Activated naive CD8-positive, alpha-beta T cell treated with anti-CD3 and anti-CD28 coated beads, Interleukin-2, amount 10 ng/mL, durations not matched to agents 7 days and 5 days (primary cell): ENCODE data around the gene EIF2AK2. TPM values are rescaled to one million over a fixed set of nuclear protein-coding genes. Genes with fewer than 3 reads are reported as not detected.

ENCODE experiments used
- ATAC-seq: fragments of 150-1000 bp; cut with Tn5 transposase; one replicate; pipeline ENCODE4 v1.10.0; 2021; ENCODE audit warnings: low read depth, moderate library complexity
- POLR2A ChIA-PET: fragments of 350-600 bp; sonication (Branson Sonifier 250); formaldehyde crosslinking; loops from one replicate; lab custom pipeline; 2021; ENCODE audit warnings: antibody characterized with exemption; lab: Charles Lee
- DNase-seq: peaks from one replicate; pipeline ENCODE4 v3.0.0; 2021
- H3K27ac Mint-ChIP-seq: one replicate; pipeline ENCODE4 v1.8.0; 2022; ENCODE audit warnings: mild to moderate bottlenecking, mixed read lengths
- H3K27me3 Mint-ChIP-seq: one replicate; pipeline ENCODE4 v1.8.0; 2022; ENCODE audit warnings: mild to moderate bottlenecking, moderate library complexity, mixed read lengths
- H3K36me3 Mint-ChIP-seq: one replicate; pipeline ENCODE4 v1.8.0; 2021; ENCODE audit warnings: mild to moderate bottlenecking, mixed read lengths
- H3K4me1 Mint-ChIP-seq: one replicate; pipeline ENCODE4 v1.8.0; 2021; ENCODE audit warnings: mixed read lengths
- H3K4me3 Mint-ChIP-seq: one replicate; pipeline ENCODE4 v1.8.0; 2022; ENCODE audit warnings: mild to moderate bottlenecking, moderate library complexity, mixed read lengths
- H3K9me3 Mint-ChIP-seq: one replicate; pipeline ENCODE4 v1.8.0; 2021; ENCODE audit warnings: mixed read lengths
- total RNA-seq, 2 experiments: library from RNA; stranded (reverse); gene quantifications; one replicate each; pipeline ENCODE4 v1.2.3, GENCODE V29; 2021

EIF2AK2 gene
- total RNA-seq, 2 experiments from 2014 or later: 101 to 121 TPM

DNA sequence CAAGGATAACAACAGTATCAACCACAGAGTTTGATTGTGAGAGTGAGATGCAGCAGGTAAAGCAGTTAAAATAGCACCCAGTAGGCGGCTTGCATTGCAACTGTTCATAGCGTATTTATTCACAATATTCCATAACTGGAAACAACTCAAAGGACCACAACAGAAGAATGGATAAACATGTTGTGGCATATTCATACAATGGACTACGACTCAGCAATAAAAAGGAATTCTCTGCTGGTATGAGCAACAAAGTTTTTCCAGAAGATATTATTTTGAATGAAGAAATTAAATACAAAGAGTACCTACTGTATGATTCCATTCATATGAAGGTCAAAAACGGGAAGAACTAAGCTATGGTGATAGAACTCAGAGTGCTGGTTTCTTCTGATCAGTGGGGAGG is 47.3 kb downstream of the EIF2AK2 start:
- no peaks in the 10 kb centered on the region for H3K9me3 Mint-ChIP-seq
- no peaks in the 10 kb centered on the region for H3K27me3 Mint-ChIP-seq
- H3K4me1 Mint-ChIP-seq: peaks cover 4% of the 10 kb centered on the region
- H3K4me3 Mint-ChIP-seq: no peak overlapping the region
- peaks cover 36% of the 10 kb centered on the region for H3K36me3 Mint-ChIP-seq
- no peak for DNase-seq
- POLR2A ChIA-PET: no interaction called here
- no peak for ATAC-seq
- H3K27ac Mint-ChIP-seq: no peak overlapping the region

GRCh38 chr2:37105150-37105549 is 51.6 kb downstream of the EIF2AK2 start:
- Mint-ChIP-seq H3K36me3 (peaks cover 26% of the 10 kb centered on the region), H3K27ac (no peak overlapping the region), H3K9me3 (no peaks in the 10 kb centered on the region), H3K27me3 (no peaks in the 10 kb centered on the region), H3K4me1 (peaks cover 2% of the 10 kb centered on the region), H3K4me3 (no peak overlapping the region)
- POLR2A ChIA-PET: no interaction called here
- ATAC-seq (no peak), DNase-seq (no peak)

- POLR2A ChIA-PET: no interaction called here
- Mint-ChIP-seq H3K4me3 (no peak overlapping the region), H3K9me3 (no peaks in the 10 kb centered on the region)
These were observed 52.6 kb downstream of the EIF2AK2 start for GRCh38 chr2:37104178-37104577.

GRCh38 chr2:37102588-37102987 is 54.2 kb downstream of the EIF2AK2 start:
- H3K4me1 Mint-ChIP-seq: peaks cover 4% of the 10 kb centered on the region
- ATAC-seq (no peak), DNase-seq (no peak)
- H3K36me3 Mint-ChIP-seq: peaks cover 18% of the 10 kb centered on the region
- no peaks in the 10 kb centered on the region for H3K27me3 Mint-ChIP-seq
- H3K9me3 Mint-ChIP-seq: no peaks in the 10 kb centered on the region
- H3K4me3 Mint-ChIP-seq: no peak overlapping the region
- no peak overlapping the region for H3K27ac Mint-ChIP-seq
- POLR2A ChIA-PET: no interaction called here

More at GRCh38 chr2:37104178-37104577, 52.6 kb downstream of the EIF2AK2 start:
- Mint-ChIP-seq H3K4me1 (peaks cover 4% of the 10 kb centered on the region), H3K27ac (no peak overlapping the region), H3K27me3 (no peaks in the 10 kb centered on the region), H3K36me3 (peaks cover 30% of the 10 kb centered on the region)
- ATAC-seq: no peak
- no peak for DNase-seq

GRCh38 chr2:37100054-37100453 is 56.7 kb downstream of the EIF2AK2 start:
- peaks cover 17% of the 10 kb centered on the region for H3K36me3 Mint-ChIP-seq
- no peak overlapping the region for H3K4me3 Mint-ChIP-seq
- DNase-seq: no peak
- peaks cover 4% of the 10 kb centered on the region for H3K4me1 Mint-ChIP-seq
- no peak for ATAC-seq
- H3K27me3 Mint-ChIP-seq: no peaks in the 10 kb centered on the region
- H3K27ac Mint-ChIP-seq: no peak overlapping the region
- no peaks in the 10 kb centered on the region for H3K9me3 Mint-ChIP-seq
- POLR2A ChIA-PET: no interaction called here

DNA sequence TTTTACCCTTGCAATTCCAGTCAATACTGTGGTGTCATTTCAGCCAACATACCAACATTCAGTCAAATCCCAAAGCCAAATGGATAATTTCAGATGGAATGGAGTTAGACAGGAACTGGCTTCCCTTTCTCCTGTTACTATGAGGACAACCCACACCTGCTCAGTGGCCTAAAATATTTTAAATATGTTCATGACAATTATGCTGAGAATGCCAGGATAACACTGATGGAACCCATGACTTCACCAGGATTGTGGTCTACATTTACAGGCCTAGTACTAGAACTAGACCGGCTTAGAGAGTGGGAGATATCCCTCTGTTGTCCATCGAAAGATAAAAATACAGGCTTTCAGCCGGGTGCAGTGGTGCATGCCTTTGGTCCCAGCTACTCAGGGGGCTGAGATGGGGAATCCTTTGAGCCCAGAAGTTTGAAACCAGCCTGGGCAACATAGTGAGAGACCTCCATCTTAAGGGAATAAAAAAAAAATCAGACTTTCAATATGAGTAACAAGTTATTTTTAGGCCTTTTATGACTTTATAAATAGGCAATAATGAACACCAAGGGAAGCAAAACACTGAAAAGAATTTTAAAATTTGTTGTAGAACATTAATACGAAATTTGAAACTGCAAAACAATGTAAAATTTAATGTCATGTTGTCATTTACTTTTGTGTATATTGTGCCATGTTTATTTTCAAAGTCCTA is 58.2 kb downstream of the EIF2AK2 start:
- DNase-seq (no peak), ATAC-seq (no peak)
- Mint-ChIP-seq H3K4me1 (peaks cover 4% of the 10 kb centered on the region), H3K27ac (no peak overlapping the region), H3K4me3 (no peak overlapping the region), H3K27me3 (no peaks in the 10 kb centered on the region), H3K36me3 (peaks cover 21% of the 10 kb centered on the region), H3K9me3 (no peaks in the 10 kb centered on the region)
- POLR2A ChIA-PET: no interaction called here

DNA sequence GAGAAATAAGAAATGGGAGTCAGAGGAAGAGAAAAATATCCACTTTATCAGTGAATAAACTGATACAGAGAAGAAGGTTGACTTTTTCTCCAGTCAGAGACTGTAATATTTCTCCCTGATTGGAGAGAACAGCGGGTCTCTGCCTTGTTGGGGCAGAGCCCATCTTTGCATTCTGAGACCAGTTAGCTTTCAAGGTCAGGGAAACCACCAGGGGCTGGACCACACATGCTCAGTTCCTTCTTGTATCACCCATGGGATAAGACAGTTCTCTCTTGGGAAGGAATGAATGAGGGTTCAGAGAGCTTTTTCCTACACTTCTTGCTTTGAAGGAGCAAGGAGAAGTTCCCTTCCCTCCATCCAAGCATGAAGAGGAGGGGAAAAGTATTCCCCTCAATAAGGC is 60.2 kb downstream of the EIF2AK2 start:
- POLR2A ChIA-PET: no interaction called here
- H3K27me3 Mint-ChIP-seq: no peaks in the 10 kb centered on the region
- peaks cover 4% of the 10 kb centered on the region for H3K4me1 Mint-ChIP-seq
- H3K36me3 Mint-ChIP-seq: peaks cover 23% of the 10 kb centered on the region
- ATAC-seq (no peak), DNase-seq (no peak)
- no peaks in the 10 kb centered on the region for H3K9me3 Mint-ChIP-seq
- no peak overlapping the region for H3K4me3 Mint-ChIP-seq
- no peak overlapping the region for H3K27ac Mint-ChIP-seq

DNA sequence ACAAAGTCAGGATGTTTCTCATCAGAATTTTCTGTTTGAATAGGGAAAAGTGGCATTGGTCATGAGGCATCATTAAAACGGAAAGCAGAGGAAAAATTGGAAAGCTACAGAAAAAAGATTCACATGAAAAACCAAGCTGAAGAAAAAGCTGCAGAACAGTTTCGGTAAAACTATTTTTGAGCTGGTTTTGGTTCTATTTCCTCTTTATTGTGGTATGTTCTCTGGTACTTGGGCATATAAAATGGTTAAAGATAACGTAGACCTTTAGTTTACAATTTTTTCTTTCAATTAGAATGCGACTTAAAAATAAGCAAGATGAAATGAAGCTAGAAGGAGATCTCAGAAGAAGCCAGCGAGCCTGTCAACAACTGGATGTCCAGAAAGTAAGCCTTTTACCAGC is 64.9 kb downstream of the EIF2AK2 start:
- POLR2A ChIA-PET: interaction anchor here (0.6 kb wide), 1 partner anchor 119 kb away, joined by 3 read pairs; no protein-coding TSS in a partner anchor
- Mint-ChIP-seq H3K27me3 (no peaks in the 10 kb centered on the region), H3K9me3 (no peaks in the 10 kb centered on the region), H3K36me3 (peaks cover 19% of the 10 kb centered on the region), H3K27ac (no peak overlapping the region), H3K4me3 (no peak overlapping the region), H3K4me1 (peaks cover 4% of the 10 kb centered on the region)
- no peak for DNase-seq
- ATAC-seq: no peak

DNA sequence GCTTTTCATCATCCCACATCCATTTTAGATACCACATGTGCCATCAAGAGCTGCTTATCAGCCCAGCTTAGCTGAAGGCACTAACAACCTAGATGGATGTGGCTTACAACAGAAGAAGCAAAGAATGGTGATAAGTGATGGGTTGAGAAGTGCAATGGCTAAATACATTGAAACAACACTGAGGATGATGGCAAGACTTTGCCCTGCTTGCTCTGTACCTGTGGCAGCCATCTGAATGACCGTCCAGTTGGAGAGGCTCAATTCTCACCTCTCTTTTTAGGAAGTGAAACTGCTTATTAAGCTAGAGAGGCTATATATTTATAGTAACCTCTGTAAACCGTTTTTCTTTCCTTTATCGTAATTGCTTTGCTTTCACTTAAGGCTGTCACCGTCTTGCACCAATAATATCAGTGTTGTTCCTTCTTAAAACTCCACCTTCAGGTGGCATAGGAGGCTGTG is 66.7 kb downstream of the EIF2AK2 start:
- POLR2A ChIA-PET: no interaction called here
- peaks cover 4% of the 10 kb centered on the region for H3K4me1 Mint-ChIP-seq
- DNase-seq (no peak), ATAC-seq (no peak)
- H3K9me3 Mint-ChIP-seq: no peaks in the 10 kb centered on the region
- H3K36me3 Mint-ChIP-seq: peaks cover 17% of the 10 kb centered on the region
- H3K4me3 Mint-ChIP-seq: no peak overlapping the region
- H3K27me3 Mint-ChIP-seq: no peaks in the 10 kb centered on the region
- H3K27ac Mint-ChIP-seq: no peak overlapping the region

- no peaks in the 10 kb centered on the region for H3K9me3 Mint-ChIP-seq
- POLR2A ChIA-PET: interaction anchor here (4.2 kb wide), 1 partner anchor 71 kb away, joined by 27 read pairs; the partner anchor contains the start of gene EIF2AK2
- DNase-seq: no peak
- no peak overlapping the region for H3K4me3 Mint-ChIP-seq
- ATAC-seq: no peak
- peaks cover 14% of the 10 kb centered on the region for H3K36me3 Mint-ChIP-seq
- H3K4me1 Mint-ChIP-seq: peaks cover 19% of the 10 kb centered on the region
- H3K27ac Mint-ChIP-seq: no peak overlapping the region
- H3K27me3 Mint-ChIP-seq: no peaks in the 10 kb centered on the region
These were observed 71.0 kb downstream of the EIF2AK2 start for GRCh38 chr2:37085731-37086147.

DNA sequence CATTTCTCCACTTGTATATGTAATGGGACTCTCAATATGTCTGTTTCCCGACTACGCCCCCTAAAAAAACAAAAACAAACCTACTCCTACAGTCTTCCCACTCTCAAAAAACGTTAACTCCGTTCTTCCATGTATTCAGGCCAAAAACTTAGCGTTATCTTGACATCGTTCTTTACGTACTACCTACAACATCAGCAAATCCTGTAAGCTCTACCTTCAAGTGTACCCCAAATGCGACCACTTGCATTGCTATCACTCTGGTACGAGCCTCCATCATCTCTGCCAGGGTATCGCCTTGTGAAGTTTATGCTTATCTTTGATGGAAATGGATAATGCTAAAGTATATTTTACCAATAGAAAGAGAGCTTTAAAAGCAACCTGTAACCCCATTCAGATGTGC is 72.0 kb downstream of the EIF2AK2 start:
- Mint-ChIP-seq H3K4me3 (no peak overlapping the region), H3K4me1 (peaks cover 29% of the 10 kb centered on the region), H3K27me3 (no peaks in the 10 kb centered on the region), H3K36me3 (peaks cover 22% of the 10 kb centered on the region), H3K27ac (no peak overlapping the region), H3K9me3 (no peaks in the 10 kb centered on the region)
- no peak for DNase-seq
- POLR2A ChIA-PET: interaction anchor here (0.9 to 4.2 kb wide), 3 partner anchors 72 to 118 kb away, joined by 3 to 27 read pairs (median 5); partner anchors contain the start of genes EIF2AK2 and STRN
- no peak for ATAC-seq

- ATAC-seq (peak; percentile 95), DNase-seq (peak; percentile 89)
- Mint-ChIP-seq H3K9me3 (no peaks in the 10 kb centered on the region), H3K4me3 (no peak within 1 kb of the TSS), H3K4me1 (peaks cover 30% of the 10 kb centered on the region), H3K36me3 (peaks cover 23% of the 10 kb centered on the region), H3K27me3 (no peaks in the 10 kb centered on the region), H3K27ac (no peak within 1 kb of the TSS)
- POLR2A ChIA-PET: interaction anchor here (0.9 to 4.2 kb wide), 3 partner anchors 72 to 118 kb away, joined by 3 to 27 read pairs (median 5); partner anchors contain the start of genes EIF2AK2 and STRN
These were observed 72.6 kb downstream of the EIF2AK2 start, which contains the start of the genes GPATCH11 and HEATR5B for GRCh38 chr2:37083873-37084794. TSS of gene GPATCH11 (plus strand) at chr2:37084518. CDS start at chr2:37088382, 3,864 bp downstream. TSS of gene HEATR5B (minus strand) at chr2:37084372. CDS start at chr2:37083414, 958 bp downstream.

GRCh38 chr2:37080689-37081088 is 76.1 kb downstream of the EIF2AK2 start:
- Mint-ChIP-seq H3K36me3 (peaks cover 30% of the 10 kb centered on the region), H3K27ac (peak overlapping the region; percentile 44), H3K4me1 (peaks cover 28% of the 10 kb centered on the region), H3K9me3 (no peaks in the 10 kb centered on the region), H3K27me3 (no peaks in the 10 kb centered on the region), H3K4me3 (peak overlapping the region; percentile 30)
- DNase-seq (no peak), ATAC-seq (no peak)
- POLR2A ChIA-PET: no interaction called here
